ENCODE measurements around the gene TEX28.
A peak's percentile ranks its signal among the peaks of the same experiment; 100 is the strongest.

Gene TEX28

GRCh38 chrX:154329294-154329693 lies 34.4 kb upstream of the TEX28 start:
- no peak for DNase-seq (ENCODE audit: low read depth)
- no peak overlapping the region for H3K4me3 ChIP-seq (ENCODE audit: low read length)
- TF ChIP-seq CTCF (IDR thresholded peaks at IDR 0.05; ENCODE audit: insufficient read depth, low read depth, low read length, missing control alignments): no peak

- no peak for DNase-seq (ENCODE audit: low read depth)
- H3K4me3 ChIP-seq (ENCODE audit: low read length): no peak overlapping the region
- no peak for TF ChIP-seq CTCF (IDR thresholded peaks at IDR 0.05; ENCODE audit: insufficient read depth, low read depth, low read length, missing control alignments)
These were observed 33.7 kb upstream of the TEX28 start for GRCh38 chrX:154328646-154329045.

GRCh38 chrX:154327038-154327820 lies 32.3 kb upstream of the TEX28 start:
- no peak for TF ChIP-seq CTCF (IDR thresholded peaks at IDR 0.05; ENCODE audit: insufficient read depth, low read depth, low read length, missing control alignments)

GRCh38 chrX:154325541-154325940 lies 30.6 kb upstream of the TEX28 start:
- no peak for DNase-seq (ENCODE audit: low read depth)
- no peak overlapping the region for H3K4me3 ChIP-seq (ENCODE audit: low read length)
- TF ChIP-seq CTCF (IDR thresholded peaks at IDR 0.05; ENCODE audit: insufficient read depth, low read depth, low read length, missing control alignments): no peak

More at GRCh38 chrX:154327038-154327820, 32.3 kb upstream of the TEX28 start:
- H3K4me3 ChIP-seq (ENCODE audit: low read length): no peak overlapping the region
- DNase-seq (ENCODE audit: low read depth): no peak

- no peak overlapping the region for H3K4me3 ChIP-seq (ENCODE audit: low read length)
- no peak for TF ChIP-seq CTCF (IDR thresholded peaks at IDR 0.05; ENCODE audit: insufficient read depth, low read depth, low read length, missing control alignments)
- no peak for DNase-seq (ENCODE audit: low read depth)
These were observed 28.6 kb upstream of the TEX28 start for GRCh38 chrX:154323537-154323936.

- H3K4me3 ChIP-seq (ENCODE audit: low read length): no peak overlapping the region
- TF ChIP-seq CTCF (IDR thresholded peaks at IDR 0.05; ENCODE audit: insufficient read depth, low read depth, low read length, missing control alignments): no peak
- no peak for DNase-seq (ENCODE audit: low read depth)
These were observed 28.0 kb upstream of the TEX28 start for GRCh38 chrX:154322890-154323289.

GRCh38 chrX:154321594-154321993 lies 26.7 kb upstream of the TEX28 start:
- peak; percentile 7 for TF ChIP-seq CTCF (IDR thresholded peaks at IDR 0.05; ENCODE audit: insufficient read depth, low read depth, low read length, missing control alignments)
- no peak overlapping the region for H3K4me3 ChIP-seq (ENCODE audit: low read length)
- DNase-seq (ENCODE audit: low read depth): no peak

All from epithelial cell of esophagus (primary cell).